ENCODE measurements around the gene CD164.

DNA sequence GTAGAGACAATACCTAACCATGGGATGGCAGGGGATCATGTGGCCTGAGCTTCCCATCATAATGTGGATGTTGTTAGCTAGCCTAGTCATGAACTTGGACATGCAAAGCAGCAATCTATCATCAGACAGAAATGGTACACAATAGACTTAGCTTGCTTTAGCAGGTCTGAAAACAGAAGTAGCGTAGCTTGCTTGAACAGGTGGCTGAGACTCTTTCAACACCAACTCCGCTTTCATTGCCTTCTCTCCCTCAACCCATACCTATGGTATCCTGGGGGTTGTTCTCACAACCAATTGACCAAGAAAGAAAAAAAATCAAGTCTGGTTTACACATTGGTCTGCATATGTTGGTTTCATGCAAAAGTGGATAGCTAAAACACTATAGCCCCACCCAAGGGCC is 23.0 kb downstream of the CD164 start:
- TF ChIP-seq POLR2A (IDR thresholded peaks at IDR 0.05; ENCODE audit: low read length) (no peak), GATA1 (IDR thresholded peaks at IDR 0.05; ENCODE audit: low read depth, low read length) (no peak)

Data from erythroblast (primary cell).